Coronary artery (tissue), 2 donors: ENCODE results near the gene UVSSA.

Experiments used
- DNase-seq: peaks from one replicate; pipeline ENCODE4 v3.0.0-alpha.2; 2017; ENCODE audit warnings: low spot score
- H3K27ac ChIP-seq, 2 donors: fragments of 200-600 bp; sonication (generic); one replicate each; pipeline ENCODE4 v1.5.1; 2016 to 2019
- H3K4me3 ChIP-seq: fragments of 200-600 bp; sonication (generic); 2 replicates; pipeline ENCODE4 v1.5.1; 2016; ENCODE audit warnings: mild to moderate bottlenecking, moderate library complexity
- CTCF ChIP-seq: fragments of 200-600 bp; sonication (generic); IDR thresholded peaks from one replicate; pipeline ENCODE4 v1.5.1; 2019; ENCODE audit warnings: antibody characterized with exemption

The UVSSA gene

GRCh38 chr4:1398681-1399507 lies 51.9 kb downstream of the UVSSA start:
- Histone ChIP-seq H3K27ac (no peak overlapping the region), H3K4me3 (no peak overlapping the region)
- TF ChIP-seq CTCF, result no peak
- no peak for DNase-seq

GRCh38 chr4:1399508-1400190 lies 52.6 kb downstream of the UVSSA start:
- no peak for DNase-seq
- H3K27ac ChIP-seq, result no peak overlapping the region
- no peak for TF ChIP-seq CTCF

GRCh38 chr4:1400191-1400805 lies 53.3 kb downstream of the UVSSA start:
- TF ChIP-seq CTCF, result no peak
- H3K4me3 ChIP-seq, result no peak overlapping the region
- no peak for DNase-seq
- H3K27ac ChIP-seq, result no peak overlapping the region

More at GRCh38 chr4:1399508-1400190, 52.6 kb downstream of the UVSSA start:
- H3K4me3 ChIP-seq, result no peak overlapping the region

GRCh38 chr4:1400831-1401408 lies 53.9 kb downstream of the UVSSA start:
- DNase-seq, result peak; percentile 47

GRCh38 chr4:1401409-1402020 lies 54.5 kb downstream of the UVSSA start:
- no peak for TF ChIP-seq CTCF
- peak; percentile 64 for DNase-seq
- H3K4me3 ChIP-seq, result no peak overlapping the region

More at GRCh38 chr4:1400831-1401408, 53.9 kb downstream of the UVSSA start:
- no peak for TF ChIP-seq CTCF
- Histone ChIP-seq H3K27ac (no peak overlapping the region), H3K4me3 (no peak overlapping the region)

GRCh38 chr4:1402021-1402515 lies 55.1 kb downstream of the UVSSA start:
- DNase-seq, result peak; percentile 53
- H3K4me3 ChIP-seq, result peak overlapping the region; percentile 55
- TF ChIP-seq CTCF, result no peak
- no peak overlapping the region for H3K27ac ChIP-seq

More at GRCh38 chr4:1401409-1402020, 54.5 kb downstream of the UVSSA start:
- no peak overlapping the region for H3K27ac ChIP-seq
